ENCODE measurements around the gene ZIM2. TPM values are rescaled to one million over a fixed set of nuclear protein-coding genes. Genes with fewer than 3 reads are reported as not detected.

ZIM2 gene
- total and polyA plus RNA-seq, 2 experiments from 2014 or later: not detected

DNA sequence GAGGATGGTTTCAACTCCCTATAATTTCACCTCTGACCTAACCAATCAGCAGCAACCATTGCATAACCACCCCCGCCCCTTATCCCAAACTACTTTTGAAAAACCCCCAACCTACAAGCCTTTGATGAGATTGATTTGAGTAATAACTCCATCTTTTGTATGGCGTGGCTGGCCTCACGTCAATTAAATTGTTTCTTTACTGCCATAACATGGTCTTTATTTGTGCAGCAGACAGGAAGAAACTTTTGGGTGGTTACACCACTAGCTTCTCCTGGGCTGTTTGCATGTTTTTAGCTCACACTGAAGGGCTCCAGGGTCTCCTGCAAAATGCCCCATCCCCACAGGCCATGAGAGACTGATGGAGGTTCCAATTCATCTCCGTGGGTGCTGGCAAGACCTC lies 34.0 kb upstream of the ZIM2 start:
- peaks cover 95% of the 10 kb centered on the region for H3K9me3 Mint-ChIP-seq
- Histone ChIP-seq H3F3A (replicated peaks; ENCODE audit: low read depth) (no peaks in the 10 kb centered on the region), H3K4me3 (no peak overlapping the region), H3K79me2 (replicated peaks; ENCODE audit: insufficient read depth) (no peaks in the 10 kb centered on the region), H4K20me1 (replicated peaks; ENCODE audit: insufficient read depth) (no peaks in the 10 kb centered on the region), H2AFZ (no peak overlapping the region), H3K4me1 (ENCODE audit: insufficient read depth) (no peaks in the 10 kb centered on the region), H3K27me3 (ENCODE audit: insufficient read depth) (no peaks in the 10 kb centered on the region), H3K27ac (ENCODE audit: low read depth) (no peak overlapping the region), H3K4me2 (no peak overlapping the region), H3K36me3 (ENCODE audit: insufficient read depth) (0 out of 2 replicates have a peak, but pooled peaks cover under 1% of the 10 kb centered on the region), H3K9me2 (ENCODE audit: insufficient read depth) (no peaks in the 10 kb centered on the region)
- H3K4me3 Mint-ChIP-seq: no peak overlapping the region; the same call in 2 of the 3 replicates
- DNase-seq (ENCODE audit: low spot score): no peak
- ATAC-seq: no peak
- H3K27ac Mint-ChIP-seq: no peak overlapping the region
- H3K4me1 Mint-ChIP-seq: no peaks in the 10 kb centered on the region
- peaks cover 14% of the 10 kb centered on the region for H3K27me3 Mint-ChIP-seq (ENCODE audit: insufficient read depth, low read depth, poor library complexity)
- TF ChIP-seq ZNF331 (CRISPR knock-in tag; IDR thresholded peaks at IDR 0.05; ENCODE audit: low read depth) (no peak), ZNF114 (CRISPR knock-in tag; IDR thresholded peaks at IDR 0.05) (no peak), NANOG (IDR thresholded peaks at IDR 0.05; ENCODE audit: borderline replicate concordance) (no peak), CREB1 (CRISPR knock-in tag; IDR thresholded peaks at IDR 0.05; ENCODE audit: low read depth) (no peak), POLR2AphosphoS5 (IDR thresholded peaks at IDR 0.05; ENCODE audit: low read depth) (no peak), STAT1 (IDR thresholded peaks at IDR 0.05; ENCODE audit: unreplicated experiment) (no peak), EZH2phosphoT487 (IDR thresholded peaks at IDR 0.05; ENCODE audit: unreplicated experiment) (no peak), JUNB (IDR thresholded peaks at IDR 0.05; ENCODE audit: unreplicated experiment) (no peak), EZH2 (IDR thresholded peaks at IDR 0.05; ENCODE audit: low read depth, unreplicated experiment) (no peak)
- TF ChIP-seq, protein P1, sequence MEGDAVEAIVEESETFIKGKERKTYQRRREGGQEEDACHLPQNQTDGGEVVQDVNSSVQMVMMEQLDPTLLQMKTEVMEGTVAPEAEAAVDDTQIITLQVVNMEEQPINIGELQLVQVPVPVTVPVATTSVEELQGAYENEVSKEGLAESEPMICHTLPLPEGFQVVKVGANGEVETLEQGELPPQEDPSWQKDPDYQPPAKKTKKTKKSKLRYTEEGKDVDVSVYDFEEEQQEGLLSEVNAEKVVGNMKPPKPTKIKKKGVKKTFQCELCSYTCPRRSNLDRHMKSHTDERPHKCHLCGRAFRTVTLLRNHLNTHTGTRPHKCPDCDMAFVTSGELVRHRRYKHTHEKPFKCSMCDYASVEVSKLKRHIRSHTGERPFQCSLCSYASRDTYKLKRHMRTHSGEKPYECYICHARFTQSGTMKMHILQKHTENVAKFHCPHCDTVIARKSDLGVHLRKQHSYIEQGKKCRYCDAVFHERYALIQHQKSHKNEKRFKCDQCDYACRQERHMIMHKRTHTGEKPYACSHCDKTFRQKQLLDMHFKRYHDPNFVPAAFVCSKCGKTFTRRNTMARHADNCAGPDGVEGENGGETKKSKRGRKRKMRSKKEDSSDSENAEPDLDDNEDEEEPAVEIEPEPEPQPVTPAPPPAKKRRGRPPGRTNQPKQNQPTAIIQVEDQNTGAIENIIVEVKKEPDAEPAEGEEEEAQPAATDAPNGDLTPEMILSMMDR (conservative IDR thresholded peaks at IDR 0.05; ENCODE audit: low read depth in 2 of 2): no peak
- TF ChIP-seq, protein P2, sequence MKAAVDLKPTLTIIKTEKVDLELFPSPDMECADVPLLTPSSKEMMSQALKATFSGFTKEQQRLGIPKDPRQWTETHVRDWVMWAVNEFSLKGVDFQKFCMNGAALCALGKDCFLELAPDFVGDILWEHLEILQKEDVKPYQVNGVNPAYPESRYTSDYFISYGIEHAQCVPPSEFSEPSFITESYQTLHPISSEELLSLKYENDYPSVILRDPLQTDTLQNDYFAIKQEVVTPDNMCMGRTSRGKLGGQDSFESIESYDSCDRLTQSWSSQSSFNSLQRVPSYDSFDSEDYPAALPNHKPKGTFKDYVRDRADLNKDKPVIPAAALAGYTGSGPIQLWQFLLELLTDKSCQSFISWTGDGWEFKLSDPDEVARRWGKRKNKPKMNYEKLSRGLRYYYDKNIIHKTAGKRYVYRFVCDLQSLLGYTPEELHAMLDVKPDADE (IDR thresholded peaks at IDR 0.05): no peak
- TF ChIP-seq, protein P3, sequence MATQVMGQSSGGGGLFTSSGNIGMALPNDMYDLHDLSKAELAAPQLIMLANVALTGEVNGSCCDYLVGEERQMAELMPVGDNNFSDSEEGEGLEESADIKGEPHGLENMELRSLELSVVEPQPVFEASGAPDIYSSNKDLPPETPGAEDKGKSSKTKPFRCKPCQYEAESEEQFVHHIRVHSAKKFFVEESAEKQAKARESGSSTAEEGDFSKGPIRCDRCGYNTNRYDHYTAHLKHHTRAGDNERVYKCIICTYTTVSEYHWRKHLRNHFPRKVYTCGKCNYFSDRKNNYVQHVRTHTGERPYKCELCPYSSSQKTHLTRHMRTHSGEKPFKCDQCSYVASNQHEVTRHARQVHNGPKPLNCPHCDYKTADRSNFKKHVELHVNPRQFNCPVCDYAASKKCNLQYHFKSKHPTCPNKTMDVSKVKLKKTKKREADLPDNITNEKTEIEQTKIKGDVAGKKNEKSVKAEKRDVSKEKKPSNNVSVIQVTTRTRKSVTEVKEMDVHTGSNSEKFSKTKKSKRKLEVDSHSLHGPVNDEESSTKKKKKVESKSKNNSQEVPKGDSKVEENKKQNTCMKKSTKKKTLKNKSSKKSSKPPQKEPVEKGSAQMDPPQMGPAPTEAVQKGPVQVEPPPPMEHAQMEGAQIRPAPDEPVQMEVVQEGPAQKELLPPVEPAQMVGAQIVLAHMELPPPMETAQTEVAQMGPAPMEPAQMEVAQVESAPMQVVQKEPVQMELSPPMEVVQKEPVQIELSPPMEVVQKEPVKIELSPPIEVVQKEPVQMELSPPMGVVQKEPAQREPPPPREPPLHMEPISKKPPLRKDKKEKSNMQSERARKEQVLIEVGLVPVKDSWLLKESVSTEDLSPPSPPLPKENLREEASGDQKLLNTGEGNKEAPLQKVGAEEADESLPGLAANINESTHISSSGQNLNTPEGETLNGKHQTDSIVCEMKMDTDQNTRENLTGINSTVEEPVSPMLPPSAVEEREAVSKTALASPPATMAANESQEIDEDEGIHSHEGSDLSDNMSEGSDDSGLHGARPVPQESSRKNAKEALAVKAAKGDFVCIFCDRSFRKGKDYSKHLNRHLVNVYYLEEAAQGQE (IDR thresholded peaks at IDR 0.05; ENCODE audit: unreplicated experiment): no peak
- TF ChIP-seq, protein P4, sequence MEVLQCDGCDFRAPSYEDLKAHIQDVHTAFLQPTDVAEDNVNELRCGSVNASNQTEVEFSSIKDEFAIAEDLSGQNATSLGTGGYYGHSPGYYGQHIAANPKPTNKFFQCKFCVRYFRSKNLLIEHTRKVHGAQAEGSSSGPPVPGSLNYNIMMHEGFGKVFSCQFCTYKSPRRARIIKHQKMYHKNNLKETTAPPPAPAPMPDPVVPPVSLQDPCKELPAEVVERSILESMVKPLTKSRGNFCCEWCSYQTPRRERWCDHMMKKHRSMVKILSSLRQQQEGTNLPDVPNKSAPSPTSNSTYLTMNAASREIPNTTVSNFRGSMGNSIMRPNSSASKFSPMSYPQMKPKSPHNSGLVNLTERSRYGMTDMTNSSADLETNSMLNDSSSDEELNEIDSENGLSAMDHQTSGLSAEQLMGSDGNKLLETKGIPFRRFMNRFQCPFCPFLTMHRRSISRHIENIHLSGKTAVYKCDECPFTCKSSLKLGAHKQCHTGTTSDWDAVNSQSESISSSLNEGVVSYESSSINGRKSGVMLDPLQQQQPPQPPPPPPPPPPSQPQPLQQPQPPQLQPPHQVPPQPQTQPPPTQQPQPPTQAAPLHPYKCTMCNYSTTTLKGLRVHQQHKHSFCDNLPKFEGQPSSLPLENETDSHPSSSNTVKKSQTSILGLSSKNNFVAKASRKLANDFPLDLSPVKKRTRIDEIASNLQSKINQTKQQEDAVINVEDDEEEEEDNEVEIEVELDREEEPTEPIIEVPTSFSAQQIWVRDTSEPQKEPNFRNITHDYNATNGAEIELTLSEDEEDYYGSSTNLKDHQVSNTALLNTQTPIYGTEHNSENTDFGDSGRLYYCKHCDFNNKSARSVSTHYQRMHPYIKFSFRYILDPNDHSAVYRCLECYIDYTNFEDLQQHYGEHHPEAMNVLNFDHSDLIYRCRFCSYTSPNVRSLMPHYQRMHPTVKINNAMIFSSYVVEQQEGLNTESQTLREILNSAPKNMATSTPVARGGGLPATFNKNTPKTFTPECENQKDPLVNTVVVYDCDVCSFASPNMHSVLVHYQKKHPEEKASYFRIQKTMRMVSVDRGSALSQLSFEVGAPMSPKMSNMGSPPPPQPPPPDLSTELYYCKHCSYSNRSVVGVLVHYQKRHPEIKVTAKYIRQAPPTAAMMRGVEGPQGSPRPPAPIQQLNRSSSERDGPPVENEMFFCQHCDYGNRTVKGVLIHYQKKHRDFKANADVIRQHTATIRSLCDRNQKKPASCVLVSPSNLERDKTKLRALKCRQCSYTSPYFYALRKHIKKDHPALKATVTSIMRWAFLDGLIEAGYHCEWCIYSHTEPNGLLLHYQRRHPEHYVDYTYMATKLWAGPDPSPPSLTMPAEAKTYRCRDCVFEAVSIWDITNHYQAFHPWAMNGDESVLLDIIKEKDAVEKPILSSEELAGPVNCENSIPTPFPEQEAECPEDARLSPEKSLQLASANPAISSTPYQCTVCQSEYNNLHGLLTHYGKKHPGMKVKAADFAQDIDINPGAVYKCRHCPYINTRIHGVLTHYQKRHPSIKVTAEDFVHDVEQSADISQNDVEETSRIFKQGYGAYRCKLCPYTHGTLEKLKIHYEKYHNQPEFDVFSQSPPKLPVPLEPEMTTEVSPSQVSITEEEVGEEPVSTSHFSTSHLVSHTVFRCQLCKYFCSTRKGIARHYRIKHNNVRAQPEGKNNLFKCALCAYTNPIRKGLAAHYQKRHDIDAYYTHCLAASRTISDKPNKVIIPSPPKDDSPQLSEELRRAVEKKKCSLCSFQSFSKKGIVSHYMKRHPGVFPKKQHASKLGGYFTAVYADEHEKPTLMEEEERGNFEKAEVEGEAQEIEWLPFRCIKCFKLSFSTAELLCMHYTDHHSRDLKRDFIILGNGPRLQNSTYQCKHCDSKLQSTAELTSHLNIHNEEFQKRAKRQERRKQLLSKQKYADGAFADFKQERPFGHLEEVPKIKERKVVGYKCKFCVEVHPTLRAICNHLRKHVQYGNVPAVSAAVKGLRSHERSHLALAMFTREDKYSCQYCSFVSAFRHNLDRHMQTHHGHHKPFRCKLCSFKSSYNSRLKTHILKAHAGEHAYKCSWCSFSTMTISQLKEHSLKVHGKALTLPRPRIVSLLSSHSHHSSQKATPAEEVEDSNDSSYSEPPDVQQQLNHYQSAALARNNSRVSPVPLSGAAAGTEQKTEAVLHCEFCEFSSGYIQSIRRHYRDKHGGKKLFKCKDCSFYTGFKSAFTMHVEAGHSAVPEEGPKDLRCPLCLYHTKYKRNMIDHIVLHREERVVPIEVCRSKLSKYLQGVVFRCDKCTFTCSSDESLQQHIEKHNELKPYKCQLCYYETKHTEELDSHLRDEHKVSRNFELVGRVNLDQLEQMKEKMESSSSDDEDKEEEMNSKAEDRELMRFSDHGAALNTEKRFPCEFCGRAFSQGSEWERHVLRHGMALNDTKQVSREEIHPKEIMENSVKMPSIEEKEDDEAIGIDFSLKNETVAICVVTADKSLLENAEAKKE (CRISPR knock-in tag; IDR thresholded peaks at IDR 0.05): no peak
- H3K36me3 Mint-ChIP-seq (ENCODE audit: low read depth): peaks cover 51% of the 10 kb centered on the region
